ENCODE data around the gene PDE4D.

GRCh38 chr5:59741599-59741998, 151.9 kb downstream of the PDE4D start:
- TF ChIP-seq, protein P1, sequence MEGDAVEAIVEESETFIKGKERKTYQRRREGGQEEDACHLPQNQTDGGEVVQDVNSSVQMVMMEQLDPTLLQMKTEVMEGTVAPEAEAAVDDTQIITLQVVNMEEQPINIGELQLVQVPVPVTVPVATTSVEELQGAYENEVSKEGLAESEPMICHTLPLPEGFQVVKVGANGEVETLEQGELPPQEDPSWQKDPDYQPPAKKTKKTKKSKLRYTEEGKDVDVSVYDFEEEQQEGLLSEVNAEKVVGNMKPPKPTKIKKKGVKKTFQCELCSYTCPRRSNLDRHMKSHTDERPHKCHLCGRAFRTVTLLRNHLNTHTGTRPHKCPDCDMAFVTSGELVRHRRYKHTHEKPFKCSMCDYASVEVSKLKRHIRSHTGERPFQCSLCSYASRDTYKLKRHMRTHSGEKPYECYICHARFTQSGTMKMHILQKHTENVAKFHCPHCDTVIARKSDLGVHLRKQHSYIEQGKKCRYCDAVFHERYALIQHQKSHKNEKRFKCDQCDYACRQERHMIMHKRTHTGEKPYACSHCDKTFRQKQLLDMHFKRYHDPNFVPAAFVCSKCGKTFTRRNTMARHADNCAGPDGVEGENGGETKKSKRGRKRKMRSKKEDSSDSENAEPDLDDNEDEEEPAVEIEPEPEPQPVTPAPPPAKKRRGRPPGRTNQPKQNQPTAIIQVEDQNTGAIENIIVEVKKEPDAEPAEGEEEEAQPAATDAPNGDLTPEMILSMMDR (IDR thresholded peaks at IDR 0.05 in 2 of 3, conservative IDR thresholded peaks at IDR 0.05 in 1 of 3; ENCODE audit: control insufficient read depth in 2 of 3, extremely low read depth in 1 of 3, insufficient read depth in 1 of 3, low read depth in 3 of 3, low read length in 3 of 3) = no peak
- no peak for TF ChIP-seq EP300 (IDR thresholded peaks at IDR 0.05; ENCODE audit: borderline replicate concordance in 1 of 2, control insufficient read depth in 1 of 2, low read depth in 2 of 2, low read length in 2 of 2)
- TF ChIP-seq, protein P2, sequence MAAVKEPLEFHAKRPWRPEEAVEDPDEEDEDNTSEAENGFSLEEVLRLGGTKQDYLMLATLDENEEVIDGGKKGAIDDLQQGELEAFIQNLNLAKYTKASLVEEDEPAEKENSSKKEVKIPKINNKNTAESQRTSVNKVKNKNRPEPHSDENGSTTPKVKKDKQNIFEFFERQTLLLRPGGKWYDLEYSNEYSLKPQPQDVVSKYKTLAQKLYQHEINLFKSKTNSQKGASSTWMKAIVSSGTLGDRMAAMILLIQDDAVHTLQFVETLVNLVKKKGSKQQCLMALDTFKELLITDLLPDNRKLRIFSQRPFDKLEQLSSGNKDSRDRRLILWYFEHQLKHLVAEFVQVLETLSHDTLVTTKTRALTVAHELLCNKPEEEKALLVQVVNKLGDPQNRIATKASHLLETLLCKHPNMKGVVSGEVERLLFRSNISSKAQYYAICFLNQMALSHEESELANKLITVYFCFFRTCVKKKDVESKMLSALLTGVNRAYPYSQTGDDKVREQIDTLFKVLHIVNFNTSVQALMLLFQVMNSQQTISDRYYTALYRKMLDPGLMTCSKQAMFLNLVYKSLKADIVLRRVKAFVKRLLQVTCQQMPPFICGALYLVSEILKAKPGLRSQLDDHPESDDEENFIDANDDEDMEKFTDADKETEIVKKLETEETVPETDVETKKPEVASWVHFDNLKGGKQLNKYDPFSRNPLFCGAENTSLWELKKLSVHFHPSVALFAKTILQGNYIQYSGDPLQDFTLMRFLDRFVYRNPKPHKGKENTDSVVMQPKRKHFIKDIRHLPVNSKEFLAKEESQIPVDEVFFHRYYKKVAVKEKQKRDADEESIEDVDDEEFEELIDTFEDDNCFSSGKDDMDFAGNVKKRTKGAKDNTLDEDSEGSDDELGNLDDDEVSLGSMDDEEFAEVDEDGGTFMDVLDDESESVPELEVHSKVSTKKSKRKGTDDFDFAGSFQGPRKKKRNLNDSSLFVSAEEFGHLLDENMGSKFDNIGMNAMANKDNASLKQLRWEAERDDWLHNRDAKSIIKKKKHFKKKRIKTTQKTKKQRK (IDR thresholded peaks at IDR 0.05; ENCODE audit: low read depth, low read length) = no peak
- TF ChIP-seq POLR2AphosphoS5 (IDR thresholded peaks at IDR 0.05; ENCODE audit: low read length) = no peak
- no peak for TF ChIP-seq ZNF274 (IDR thresholded peaks at IDR 0.05; ENCODE audit: insufficient read depth, insufficient read length)

Measured in GM12878 (cell line).